Measurements from ENCODE around the gene TMEM120B.
"Not testable (repeated sequence)": the region's sequence is repeated elsewhere in the genome, so short reads cannot be mapped to it uniquely, and the experiment has no call there.

TMEM120B gene

GRCh38 chr12:121701667-121702277, 10.8 kb upstream of the TMEM120B start:
- no peak overlapping the region for H3K4me3 ChIP-seq (ENCODE audit: low read length)
- no peak for TF ChIP-seq CTCF (IDR thresholded peaks at IDR 0.05; ENCODE audit: insufficient read depth, low read depth, low read length, missing control alignments)
- DNase-seq (ENCODE audit: low read depth): no peak

GRCh38 chr12:121702944-121703343, 9.6 kb upstream of the TMEM120B start:
- no peak for DNase-seq (ENCODE audit: low read depth)
- no peak for TF ChIP-seq CTCF (IDR thresholded peaks at IDR 0.05; ENCODE audit: insufficient read depth, low read depth, low read length, missing control alignments)
- H3K4me3 ChIP-seq (ENCODE audit: low read length): no peak overlapping the region

GRCh38 chr12:121705514-121705913, 7.0 kb upstream of the TMEM120B start:
- no peak for TF ChIP-seq CTCF (IDR thresholded peaks at IDR 0.05; ENCODE audit: insufficient read depth, low read depth, low read length, missing control alignments)
- DNase-seq (ENCODE audit: low read depth): no peak

GRCh38 chr12:121708313-121709063, 4.1 kb upstream of the TMEM120B start:
- no peak for TF ChIP-seq CTCF (IDR thresholded peaks at IDR 0.05; ENCODE audit: insufficient read depth, low read depth, low read length, missing control alignments)
- DNase-seq (ENCODE audit: low read depth): no peak
- no peak overlapping the region for H3K4me3 ChIP-seq (ENCODE audit: low read length)

More at GRCh38 chr12:121705514-121705913, 7.0 kb upstream of the TMEM120B start:
- no peak overlapping the region for H3K4me3 ChIP-seq (ENCODE audit: low read length)

- DNase-seq (ENCODE audit: low read depth); H3K4me3 ChIP-seq (ENCODE audit: low read length): not testable (repeated sequence)
These were observed 3.5 kb upstream of the TMEM120B start for GRCh38 chr12:121709064-121709424.

- H3K4me3 ChIP-seq (ENCODE audit: low read length): no peak overlapping the region
- DNase-seq (ENCODE audit: low read depth): peak; percentile 85
- TF ChIP-seq CTCF (IDR thresholded peaks at IDR 0.05; ENCODE audit: insufficient read depth, low read depth, low read length, missing control alignments): peak; percentile 35
These were observed 3.0 kb upstream of the TMEM120B start for GRCh38 chr12:121709478-121709961.

GRCh38 chr12:121711361-121712189, 977 bp upstream of the TMEM120B start:
- H3K4me3 ChIP-seq (ENCODE audit: low read length): peak overlapping the region; percentile 83
- DNase-seq (ENCODE audit: low read depth): peak; percentile 35
- no peak for TF ChIP-seq CTCF (IDR thresholded peaks at IDR 0.05; ENCODE audit: insufficient read depth, low read depth, low read length, missing control alignments)
